A549 treated with AZD9567 at 1 μM for 4 hours (cell line): ENCODE measurements around the gene CHM. TPM values are rescaled to one million over a fixed set of nuclear protein-coding genes. Genes with fewer than 3 reads are reported as not detected.

Experiments
- total RNA-seq: library from RNA; stranded (reverse); fragments of 200-300 nt; extraction: Qiagen RNA extraction; gene quantifications from 5 replicates; pipeline ENCODE4 v1.2.3, GENCODE V29; 2022; ENCODE audit not compliant: insufficient read depth

CHM gene, protein sequence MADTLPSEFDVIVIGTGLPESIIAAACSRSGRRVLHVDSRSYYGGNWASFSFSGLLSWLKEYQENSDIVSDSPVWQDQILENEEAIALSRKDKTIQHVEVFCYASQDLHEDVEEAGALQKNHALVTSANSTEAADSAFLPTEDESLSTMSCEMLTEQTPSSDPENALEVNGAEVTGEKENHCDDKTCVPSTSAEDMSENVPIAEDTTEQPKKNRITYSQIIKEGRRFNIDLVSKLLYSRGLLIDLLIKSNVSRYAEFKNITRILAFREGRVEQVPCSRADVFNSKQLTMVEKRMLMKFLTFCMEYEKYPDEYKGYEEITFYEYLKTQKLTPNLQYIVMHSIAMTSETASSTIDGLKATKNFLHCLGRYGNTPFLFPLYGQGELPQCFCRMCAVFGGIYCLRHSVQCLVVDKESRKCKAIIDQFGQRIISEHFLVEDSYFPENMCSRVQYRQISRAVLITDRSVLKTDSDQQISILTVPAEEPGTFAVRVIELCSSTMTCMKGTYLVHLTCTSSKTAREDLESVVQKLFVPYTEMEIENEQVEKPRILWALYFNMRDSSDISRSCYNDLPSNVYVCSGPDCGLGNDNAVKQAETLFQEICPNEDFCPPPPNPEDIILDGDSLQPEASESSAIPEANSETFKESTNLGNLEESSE
- 8.1 to 16.4 TPM (median 9.4 TPM) in 5 replicates for total RNA-seq

DNA sequence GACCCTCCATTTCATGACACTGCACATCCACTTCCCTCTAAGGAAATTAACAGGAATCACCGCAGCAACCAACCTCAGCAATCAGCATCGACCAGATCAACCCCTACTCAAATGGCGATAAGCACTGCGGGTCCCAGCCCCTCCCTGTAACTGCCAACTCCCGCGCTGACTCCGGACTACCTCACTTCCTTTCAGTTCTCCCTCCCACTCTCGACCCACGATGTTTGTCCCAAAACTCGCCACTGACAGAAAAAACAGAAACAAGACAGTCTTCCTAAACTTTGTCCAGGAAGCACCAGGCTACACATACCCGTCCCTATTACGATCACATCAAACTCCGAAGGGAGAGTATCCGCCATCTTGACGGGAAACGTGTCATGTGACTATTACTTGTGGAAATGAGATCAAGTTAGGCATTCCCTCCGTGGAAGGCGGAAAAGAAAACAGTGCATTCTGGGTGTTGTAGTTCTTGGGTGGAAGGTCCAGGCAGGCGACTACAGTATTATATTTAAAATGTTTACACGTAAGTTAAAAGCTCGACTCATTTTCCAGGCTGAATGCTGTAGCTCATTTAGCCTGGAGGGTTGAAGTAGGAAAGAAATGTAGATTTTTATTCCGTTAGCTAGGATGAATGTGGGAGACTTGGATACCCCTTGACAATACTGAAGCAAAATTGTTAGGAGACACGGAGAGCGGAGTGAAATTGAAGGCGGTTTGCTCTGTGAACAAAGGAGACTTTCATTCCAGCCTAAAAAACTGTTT lies at the start of gene CHM:
Gene CHM, minus strand, starts transcription at position 385 of the 762 bp plus-strand sequence. Its CDS starts 26 bp downstream, at position 359.

Other genes with a start within 250 kb of the CHM start
- gene DACH2, start 100.9 kb upstream of the CHM start, total RNA-seq: not detected in 5 replicates